Gastroesophageal sphincter (tissue), 4 donors: ENCODE data around the gene PEMT. TPM values are rescaled to one million over a fixed set of nuclear protein-coding genes. Genes with fewer than 3 reads are reported as not detected.

Source experiments
- ATAC-seq: fragments of 150-250 bp; one replicate; pipeline ENCODE4 v1.9.1; 2016; ENCODE audit warnings: mild to moderate bottlenecking, moderate library complexity
- H3K27ac ChIP-seq, 4 donors: fragments of 200-600 bp; sonication (generic) in 3 of 4; 1 replicate in 3 of 4; 2 replicates in 1 of 4; pipeline ENCODE4 v1.5.1; 2016 to 2019
- H3K27me3 ChIP-seq: fragments of 200-600 bp; sonication (generic); one replicate; pipeline ENCODE4 v1.5.1; 2019
- H3K36me3 ChIP-seq, 2 donors: fragments of 200-600 bp; sonication (generic); one replicate each; pipeline ENCODE4 v1.5.1; 2019; ENCODE audit warnings: control low read depth in 1 of 2
- H3K4me1 ChIP-seq, 3 donors: fragments of 200-600 bp; sonication (generic); 1 replicate in 2 of 3; 2 replicates in 1 of 3; pipeline ENCODE4 v1.5.1; 2016 to 2019; ENCODE audit warnings: control low read depth in 2 of 3
- H3K4me3 ChIP-seq, 2 donors: fragments of 200-600 bp; sonication (generic); one replicate each; pipeline ENCODE4 v1.5.1; 2019; ENCODE audit warnings: mild to moderate bottlenecking in 1 of 2, moderate library complexity in 1 of 2
- H3K9me3 ChIP-seq, 3 donors: fragments of 200-600 bp; sonication (generic); one replicate each; pipeline ENCODE4 v1.5.1; 2017 to 2019; ENCODE audit warnings: control low read depth in 2 of 3
- CTCF ChIP-seq, 4 experiments: fragments of 200-600 bp in 2 of 4; fragments of 450-650 bp in 2 of 4; sonication (generic) in 1 of 4; IDR thresholded peaks; one replicate each; pipeline ENCODE4 v1.5.1; 2017 to 2019; ENCODE audit warnings: antibody characterized with exemption in 4 of 4, mild to moderate bottlenecking in 2 of 4, moderate library complexity in 2 of 4
- EP300 ChIP-seq: sonication (generic); formaldehyde crosslinking; IDR thresholded peaks from one replicate; pipeline ENCODE4 v1.6.1; 2017; ENCODE audit warnings: antibody characterized with exemption, mild to moderate bottlenecking
- POLR2A ChIP-seq, 2 donors: fragments of 450-650 bp; IDR thresholded peaks; one replicate each; pipeline ENCODE4 v1.6.1; 2017; ENCODE audit warnings: antibody characterized with exemption in 2 of 2, mild to moderate bottlenecking in 2 of 2, moderate library complexity in 1 of 2
- POLR2AphosphoS5 ChIP-seq: sonication (generic); formaldehyde crosslinking; IDR thresholded peaks from one replicate; pipeline ENCODE4 v1.6.1; 2017; ENCODE audit warnings: antibody characterized with exemption
- WGBS, 2 donors: methylation state at CpG; one replicate each; pipeline ENCODE4 v1.1.5; 2018; ENCODE audit warnings: low coverage in 1 of 2; 5-methylcytosine and 5-hydroxymethylcytosine counted together
- total RNA-seq, 4 donors: library from RNA; depleted of rRNA; stranded (reverse); fragments of >200 nt; gene quantifications; one replicate each; pipeline ENCODE4 v1.1.0, GENCODE V29; 2016

The PEMT gene
- total RNA-seq, 4 donors from 2014 or later = 8.6 to 20.7 (median 17.5) TPM

DNA sequence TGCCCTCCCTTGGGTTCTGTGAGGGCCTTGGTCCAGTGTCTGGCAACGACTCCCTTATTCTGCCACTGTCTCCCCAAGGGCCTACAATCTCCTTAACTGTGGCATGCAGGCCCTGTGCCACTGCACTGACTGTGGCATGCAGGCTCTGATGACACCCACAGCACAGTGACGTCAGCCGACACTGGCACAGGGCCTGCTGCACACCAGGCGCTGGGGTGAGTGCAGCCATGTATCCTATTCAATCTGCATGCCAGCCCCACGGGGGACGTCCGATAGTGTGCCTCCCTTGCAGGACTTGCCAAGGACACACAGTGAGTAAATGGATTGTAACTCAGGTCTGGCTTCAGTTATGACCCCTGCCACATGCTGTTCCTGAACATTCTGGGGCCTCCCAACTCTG is 55.6 kb downstream of the PEMT start:
- Histone ChIP-seq H3K4me1 (no peaks in the 10 kb centered on the region), H3K9me3 (no peaks in the 10 kb centered on the region), H3K4me3 (no peak overlapping the region), H3K27ac (no peak overlapping the region), H3K27me3 (no peaks in the 10 kb centered on the region), H3K36me3 (no peaks in the 10 kb centered on the region)
- WGBS, 2 donors = 29% methylated on average over 1 of the region's 7 CpGs; no CpG with 5 or more reads in 1 of the 2 donors
- TF ChIP-seq CTCF (IDR thresholded peaks at IDR 0.05) (no peak), EP300 (no peak), POLR2A (IDR thresholded peaks at IDR 0.05) (no peak), POLR2AphosphoS5 (no peak)
- ATAC-seq = peak; percentile 69

DNA sequence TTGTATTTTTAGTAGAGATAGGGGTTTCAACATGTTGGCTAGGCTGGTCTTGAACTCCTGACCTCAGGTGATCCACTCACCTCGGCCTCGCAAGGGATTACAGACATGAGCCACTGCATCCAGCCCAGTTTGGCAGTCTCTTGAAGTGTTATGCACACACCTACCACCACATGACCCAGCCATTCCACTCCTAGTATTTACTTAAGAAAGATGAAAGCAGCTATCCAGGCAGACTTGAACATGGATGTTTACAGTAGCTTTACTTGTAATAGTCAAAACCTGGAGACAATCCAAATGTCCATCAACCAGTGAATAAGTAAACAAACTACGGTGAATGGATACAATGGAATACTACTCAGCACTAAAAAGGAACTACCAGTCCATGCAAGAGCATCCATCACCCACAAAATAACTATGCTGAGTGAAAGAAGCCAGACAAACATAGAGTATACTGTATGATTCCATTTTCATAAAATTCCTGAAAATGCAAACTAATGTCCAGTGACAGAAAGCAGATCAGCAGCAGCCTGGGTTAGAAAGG is 57.5 kb downstream of the PEMT start:
- ATAC-seq = no peak
- no peak for TF ChIP-seq EP300
- no peak for TF ChIP-seq POLR2AphosphoS5
- no peak for TF ChIP-seq CTCF (IDR thresholded peaks at IDR 0.05)
- no peak for TF ChIP-seq POLR2A (IDR thresholded peaks at IDR 0.05)
- WGBS, 2 donors = 62 to 83% methylated on average over 1 to 2 of the region's 3 CpGs

GRCh38 chr17:17532991-17533390 is 58.5 kb downstream of the PEMT start:
- Histone ChIP-seq H3K36me3 (no peaks in the 10 kb centered on the region), H3K4me1 (no peaks in the 10 kb centered on the region), H3K27me3 (no peaks in the 10 kb centered on the region), H3K9me3 (no peaks in the 10 kb centered on the region), H3K4me3 (no peak overlapping the region), H3K27ac (no peak overlapping the region)
- WGBS, 2 donors = 78 to 80% methylated on average over 1 of the region's 1 CpG
- no peak for TF ChIP-seq POLR2A (IDR thresholded peaks at IDR 0.05)
- TF ChIP-seq CTCF (IDR thresholded peaks at IDR 0.05) = no peak
- TF ChIP-seq EP300 = no peak
- TF ChIP-seq POLR2AphosphoS5 = no peak
- no peak for ATAC-seq

More for the DNA sequence above, 57.5 kb downstream of the PEMT start:
- H3K36me3 ChIP-seq = no peaks in the 10 kb centered on the region
- H3K9me3 ChIP-seq = no peaks in the 10 kb centered on the region
- no peaks in the 10 kb centered on the region for H3K27me3 ChIP-seq
- no peak overlapping the region for H3K4me3 ChIP-seq
- H3K4me1 ChIP-seq = no peaks in the 10 kb centered on the region
- H3K27ac ChIP-seq = no peak overlapping the region

DNA sequence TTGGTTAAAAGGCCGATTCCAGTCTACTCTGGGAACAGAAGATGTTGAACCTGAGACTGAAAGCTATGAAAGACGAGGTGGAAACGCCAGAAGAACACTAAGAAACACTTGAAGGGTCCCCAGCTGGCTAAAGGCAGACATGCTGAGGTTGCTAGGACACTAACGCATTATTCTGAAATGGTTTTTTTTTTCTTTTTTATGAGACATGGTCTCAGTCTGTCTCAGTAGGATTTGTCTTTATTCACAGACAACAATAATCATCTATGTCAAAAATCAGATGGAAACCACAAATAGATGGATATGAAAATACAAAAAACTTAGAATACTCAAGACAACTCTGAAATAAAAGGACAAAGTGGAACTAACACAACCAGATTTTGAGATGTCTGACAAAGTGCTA is 60.4 kb downstream of the PEMT start:
- Histone ChIP-seq H3K36me3 (no peaks in the 10 kb centered on the region), H3K4me3 (no peak overlapping the region), H3K27ac (no peak overlapping the region), H3K4me1 (peaks cover 0 to 9% (median 0%) of the 10 kb centered on the region in 3 donors), H3K27me3 (no peaks in the 10 kb centered on the region), H3K9me3 (no peaks in the 10 kb centered on the region)
- TF ChIP-seq EP300 = no peak
- no peak for TF ChIP-seq POLR2AphosphoS5
- no peak for TF ChIP-seq CTCF (IDR thresholded peaks at IDR 0.05)
- no peak for TF ChIP-seq POLR2A (IDR thresholded peaks at IDR 0.05)
- ATAC-seq = no peak
- 66 to 70% methylated on average over 4 of the region's 4 CpGs for WGBS, 2 donors
